ENCODE measurements around the gene MARCKS.
A peak's percentile ranks its signal among the peaks of the same experiment; 100 is the strongest.

The MARCKS gene

GRCh38 chr6:113854531-113855499, 2.3 kb upstream of the MARCKS start:
- no peak for DNase-seq

- DNase-seq = no peak
These were observed 1.4 kb upstream of the MARCKS start for GRCh38 chr6:113855500-113856374.

- no peak for DNase-seq
These were observed 845 bp upstream of the MARCKS start for GRCh38 chr6:113856375-113856624.

GRCh38 chr6:113857556-113858479, 673 bp downstream of the MARCKS start:
- DNase-seq = peak; percentile 30

GRCh38 chr6:113858480-113859348, 1.6 kb downstream of the MARCKS start:
- peak; percentile 87 for DNase-seq

- no peak for DNase-seq
These were observed 2.4 kb downstream of the MARCKS start for GRCh38 chr6:113859349-113860180.

GRCh38 chr6:113860181-113860955, 3.2 kb downstream of the MARCKS start:
- DNase-seq = no peak

GRCh38 chr6:113862112-113862511, 5.0 kb downstream of the MARCKS start:
- DNase-seq = no peak

GRCh38 chr6:113870917-113871316, 13.8 kb downstream of the MARCKS start:
- DNase-seq = no peak

GRCh38 chr6:113871975-113872374, 14.8 kb downstream of the MARCKS start:
- no peak for DNase-seq

- DNase-seq = no peak
These were observed 16.0 kb downstream of the MARCKS start for GRCh38 chr6:113873043-113873667.

- DNase-seq = no peak
These were observed 18.3 kb downstream of the MARCKS start for GRCh38 chr6:113875470-113875869.

GRCh38 chr6:113876695-113877094, 19.6 kb downstream of the MARCKS start:
- no peak for DNase-seq

GRCh38 chr6:113879186-113880096, 22.3 kb downstream of the MARCKS start:
- DNase-seq = no peak

GRCh38 chr6:113881478-113881980, 24.4 kb downstream of the MARCKS start:
- DNase-seq = no peak

GRCh38 chr6:113882336-113883022, 25.3 kb downstream of the MARCKS start:
- no peak for DNase-seq

- DNase-seq = no peak
These were observed 26.9 kb downstream of the MARCKS start for GRCh38 chr6:113884011-113884410.

- DNase-seq = no peak
These were observed 29.4 kb downstream of the MARCKS start for GRCh38 chr6:113886512-113886911.
